Neural cell (in vitro differentiated cells): ENCODE measurements around the gene PLSCR4. TPM values are rescaled to one million over a fixed set of nuclear protein-coding genes. Genes with fewer than 3 reads are reported as not detected.

Experiments used
- H2AFZ ChIP-seq: fragments of 200-600, 300-800 bp; sonication (generic), shearing (Covaris generic); 2 replicates; pipeline ENCODE4 v1.6.0; 2014; ENCODE audit warnings: low read depth, mild to moderate bottlenecking, antibody characterized with exemption, low read length, moderate library complexity
- H3F3A ChIP-seq: fragments of 200-600 bp; shearing (Covaris generic); 2 replicates; pipeline ENCODE4 v1.6.1; 2016; ENCODE audit warnings: mild to moderate bottlenecking, moderate library complexity, mixed read lengths, antibody characterized with exemption, low read length; ENCODE audit not compliant: insufficient read depth, poor library complexity, severe bottlenecking
- H3K27ac ChIP-seq: fragments of 200-600, 300-800 bp; sonication (generic), shearing (Covaris generic); 2 replicates; pipeline ENCODE4 v1.5.1; 2014; ENCODE audit warnings: mild to moderate bottlenecking, low read length, moderate library complexity
- H3K27me3 ChIP-seq: fragments of 300-800, 200-600 bp; sonication (generic), shearing (Covaris generic); 2 replicates; pipeline ENCODE4 v1.6.0; 2014; ENCODE audit warnings: mild to moderate bottlenecking, low read depth, low read length, moderate library complexity; ENCODE audit not compliant: insufficient read depth
- H3K36me3 ChIP-seq: fragments of 300-800, 200-600 bp; sonication (generic), shearing (Covaris generic); 2 replicates; pipeline ENCODE4 v1.5.1; 2014; ENCODE audit warnings: mild to moderate bottlenecking, antibody characterized with exemption, low read length, moderate library complexity; ENCODE audit not compliant: insufficient read depth
- H3K4me2 ChIP-seq: fragments of 300-800, 200-600 bp; sonication (generic), shearing (Covaris generic); 2 replicates; pipeline ENCODE4 v1.6.0; 2014; ENCODE audit warnings: mild to moderate bottlenecking, low read length
- H3K4me3 ChIP-seq: fragments of 300-800, 200-600 bp; sonication (generic), shearing (Covaris generic); 2 replicates; pipeline ENCODE4 v1.5.1; 2014; ENCODE audit warnings: mild to moderate bottlenecking, low read length, moderate library complexity
- H3K79me2 ChIP-seq: fragments of 200-600 bp; shearing (Covaris generic); replicated peaks from 2 replicates; pipeline ENCODE4 v1.6.0; 2014; ENCODE audit warnings: mild to moderate bottlenecking, low read length, moderate library complexity; ENCODE audit not compliant: insufficient read depth
- H3K9ac ChIP-seq: fragments of 300-800, 200-600 bp; sonication (generic), shearing (Covaris generic); 2 replicates; pipeline ENCODE4 v1.6.1; 2016; ENCODE audit warnings: mild to moderate bottlenecking, low read length, mixed read lengths
- H3K9me2 ChIP-seq: fragments of 200-600 bp; shearing (Covaris generic); 2 replicates; pipeline ENCODE4 v1.6.1; 2016; ENCODE audit warnings: mild to moderate bottlenecking, low read length, mixed read lengths; ENCODE audit not compliant: insufficient read depth
- H3K9me3 ChIP-seq: fragments of 200-600, 300-800 bp; sonication (generic), shearing (Covaris generic); 2 replicates; pipeline ENCODE4 v1.6.1; 2016; ENCODE audit warnings: mild to moderate bottlenecking, mixed run types, low read length, moderate library complexity, mixed read lengths
- H4K20me1 ChIP-seq: fragments of 200-600 bp; shearing (Covaris generic); 2 replicates; pipeline ENCODE4 v1.6.1; 2016; ENCODE audit warnings: mild to moderate bottlenecking, mixed run types; ENCODE audit not compliant: insufficient read depth
- EP300 ChIP-seq: fragments of 450-650 bp; conservative IDR thresholded peaks from 2 replicates; pipeline ENCODE4 v1.6.1; 2014; ENCODE audit warnings: antibody characterized with exemption, mild to moderate bottlenecking, moderate library complexity; ENCODE audit not compliant: poor library complexity, severe bottlenecking
- EZH2 ChIP-seq: fragments of 200-600, 300-800 bp; shearing (Covaris generic), sonication (generic); IDR thresholded peaks from 2 replicates; pipeline ENCODE4 v1.6.1; 2014; ENCODE audit warnings: antibody characterized with exemption, low read length, borderline replicate concordance, mild to moderate bottlenecking; ENCODE audit not compliant: insufficient read depth, poor library complexity, severe bottlenecking
- MXI1 ChIP-seq: fragments of 450-650 bp; conservative IDR thresholded peaks from 2 replicates; pipeline ENCODE4 v1.6.1; 2014; ENCODE audit warnings: antibody characterized with exemption, mild to moderate bottlenecking; ENCODE audit not compliant: poor library complexity, severe bottlenecking
- POLR2AphosphoS5 ChIP-seq: IDR thresholded peaks from 2 replicates; pipeline ENCODE4 v1.6.1; 2012
- RAD21 ChIP-seq: fragments of 450-650 bp; conservative IDR thresholded peaks from 2 replicates; pipeline ENCODE4 v1.6.1; 2014; ENCODE audit warnings: antibody characterized with exemption, mild to moderate bottlenecking, moderate library complexity
- SMC3 ChIP-seq: fragments of 450-650 bp; conservative IDR thresholded peaks from 2 replicates; pipeline ENCODE4 v1.6.1; 2014; ENCODE audit warnings: antibody characterized with exemption, mild to moderate bottlenecking, moderate library complexity; ENCODE audit not compliant: poor library complexity
- TAF1 ChIP-seq: IDR thresholded peaks from 2 replicates; pipeline ENCODE4 v1.6.1; 2012; ENCODE audit warnings: low read depth
- polyA plus RNA-seq: library from polyadenylated mRNA; depleted of rRNA; stranded (reverse); fragments of >200 nt; gene quantifications from 2 replicates; pipeline ENCODE4 v1.2.3, GENCODE V29; 2014
- TF ChIP-seq, protein P1 (sequence below): IDR thresholded peaks from 2 replicates; pipeline ENCODE4 v1.6.1; 2012; ENCODE audit warnings: borderline replicate concordance
- TF ChIP-seq, protein P2 (sequence below): fragments of 450-650 bp; IDR thresholded peaks from 2 replicates; pipeline ENCODE4 v1.5.1; 2014; ENCODE audit warnings: antibody characterized with exemption, mild to moderate bottlenecking, moderate library complexity; ENCODE audit not compliant: poor library complexity, severe bottlenecking

The PLSCR4 gene
- polyA plus RNA-seq, 1 donor from 2014 or later = not detected

DNA sequence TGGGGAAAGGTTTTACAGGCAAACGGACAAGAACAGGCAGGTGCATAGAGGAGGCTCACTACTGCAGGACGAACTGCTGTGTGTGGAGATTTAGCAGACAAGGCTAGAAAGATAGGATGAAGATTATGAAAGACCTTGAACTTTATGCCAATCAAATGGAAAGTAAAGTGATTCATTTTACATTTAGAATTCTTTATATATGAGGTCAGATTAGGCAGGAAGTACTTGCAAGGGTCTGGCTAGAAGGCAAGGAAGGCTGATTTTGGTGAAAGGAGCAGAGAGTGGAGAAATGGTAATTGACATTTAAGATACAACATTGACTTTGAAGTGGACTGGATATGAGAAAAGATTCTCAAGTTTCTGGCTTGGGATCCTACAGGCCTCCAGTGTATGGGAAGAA, 33.6 kb downstream of the PLSCR4 start:
- H3K27me3 ChIP-seq = no peaks in the 10 kb centered on the region
- H3K9ac ChIP-seq = no peak overlapping the region
- H3K4me3 ChIP-seq = no peak overlapping the region

DNA sequence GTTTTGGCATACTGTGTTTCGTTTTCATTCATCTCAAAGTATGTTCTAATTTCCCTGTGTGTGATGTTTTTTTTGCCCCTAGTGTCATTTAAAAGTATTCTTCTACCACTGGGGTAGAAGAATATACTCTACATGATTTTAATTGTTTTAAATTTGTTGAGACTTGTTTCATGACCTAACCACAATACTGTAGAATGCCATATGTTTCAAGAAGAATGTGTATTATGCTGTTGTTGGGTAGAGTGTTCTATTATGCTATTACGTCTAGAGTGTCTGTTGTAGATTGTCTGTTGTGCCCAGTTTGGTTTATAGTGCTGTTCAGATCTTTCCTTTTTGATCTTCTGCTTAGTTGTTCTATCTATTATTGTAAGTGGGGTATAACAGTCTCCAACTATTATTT, 36.4 kb downstream of the PLSCR4 start:
- TF ChIP-seq SMC3 = no peak
- TF ChIP-seq EZH2 = no peak
- TF ChIP-seq EP300 = no peak
- no peak for TF ChIP-seq RAD21
- no peak for TF ChIP-seq MXI1
- TF ChIP-seq, protein P1, sequence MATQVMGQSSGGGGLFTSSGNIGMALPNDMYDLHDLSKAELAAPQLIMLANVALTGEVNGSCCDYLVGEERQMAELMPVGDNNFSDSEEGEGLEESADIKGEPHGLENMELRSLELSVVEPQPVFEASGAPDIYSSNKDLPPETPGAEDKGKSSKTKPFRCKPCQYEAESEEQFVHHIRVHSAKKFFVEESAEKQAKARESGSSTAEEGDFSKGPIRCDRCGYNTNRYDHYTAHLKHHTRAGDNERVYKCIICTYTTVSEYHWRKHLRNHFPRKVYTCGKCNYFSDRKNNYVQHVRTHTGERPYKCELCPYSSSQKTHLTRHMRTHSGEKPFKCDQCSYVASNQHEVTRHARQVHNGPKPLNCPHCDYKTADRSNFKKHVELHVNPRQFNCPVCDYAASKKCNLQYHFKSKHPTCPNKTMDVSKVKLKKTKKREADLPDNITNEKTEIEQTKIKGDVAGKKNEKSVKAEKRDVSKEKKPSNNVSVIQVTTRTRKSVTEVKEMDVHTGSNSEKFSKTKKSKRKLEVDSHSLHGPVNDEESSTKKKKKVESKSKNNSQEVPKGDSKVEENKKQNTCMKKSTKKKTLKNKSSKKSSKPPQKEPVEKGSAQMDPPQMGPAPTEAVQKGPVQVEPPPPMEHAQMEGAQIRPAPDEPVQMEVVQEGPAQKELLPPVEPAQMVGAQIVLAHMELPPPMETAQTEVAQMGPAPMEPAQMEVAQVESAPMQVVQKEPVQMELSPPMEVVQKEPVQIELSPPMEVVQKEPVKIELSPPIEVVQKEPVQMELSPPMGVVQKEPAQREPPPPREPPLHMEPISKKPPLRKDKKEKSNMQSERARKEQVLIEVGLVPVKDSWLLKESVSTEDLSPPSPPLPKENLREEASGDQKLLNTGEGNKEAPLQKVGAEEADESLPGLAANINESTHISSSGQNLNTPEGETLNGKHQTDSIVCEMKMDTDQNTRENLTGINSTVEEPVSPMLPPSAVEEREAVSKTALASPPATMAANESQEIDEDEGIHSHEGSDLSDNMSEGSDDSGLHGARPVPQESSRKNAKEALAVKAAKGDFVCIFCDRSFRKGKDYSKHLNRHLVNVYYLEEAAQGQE = no peak
- no peak for TF ChIP-seq TAF1
- Histone ChIP-seq H3F3A (no peaks in the 10 kb centered on the region), H3K9me2 (no peaks in the 10 kb centered on the region), H3K9ac (no peak overlapping the region), H3K9me3 (no peaks in the 10 kb centered on the region), H3K27ac (no peak overlapping the region), H2AFZ (no peak overlapping the region), H4K20me1 (no peaks in the 10 kb centered on the region), H3K4me3 (no peak overlapping the region), H3K36me3 (no peaks in the 10 kb centered on the region), H3K4me2 (no peak overlapping the region), H3K27me3 (no peaks in the 10 kb centered on the region), H3K79me2 (no peaks in the 10 kb centered on the region)

More for the DNA sequence above, 33.6 kb downstream of the PLSCR4 start:
- Histone ChIP-seq H3K9me3 (no peaks in the 10 kb centered on the region), H3K79me2 (no peaks in the 10 kb centered on the region), H3K27ac (no peak overlapping the region), H3K4me2 (no peak overlapping the region), H3F3A (no peaks in the 10 kb centered on the region), H3K36me3 (no peaks in the 10 kb centered on the region), H3K9me2 (no peaks in the 10 kb centered on the region), H2AFZ (no peak overlapping the region), H4K20me1 (no peaks in the 10 kb centered on the region)
- TF ChIP-seq POLR2AphosphoS5 (no peak), SMC3 (no peak), MXI1 (no peak), RAD21 (no peak), EP300 (no peak), EZH2 (no peak), TAF1 (no peak)
- TF ChIP-seq, protein P1 = no peak
- TF ChIP-seq, protein P2, sequence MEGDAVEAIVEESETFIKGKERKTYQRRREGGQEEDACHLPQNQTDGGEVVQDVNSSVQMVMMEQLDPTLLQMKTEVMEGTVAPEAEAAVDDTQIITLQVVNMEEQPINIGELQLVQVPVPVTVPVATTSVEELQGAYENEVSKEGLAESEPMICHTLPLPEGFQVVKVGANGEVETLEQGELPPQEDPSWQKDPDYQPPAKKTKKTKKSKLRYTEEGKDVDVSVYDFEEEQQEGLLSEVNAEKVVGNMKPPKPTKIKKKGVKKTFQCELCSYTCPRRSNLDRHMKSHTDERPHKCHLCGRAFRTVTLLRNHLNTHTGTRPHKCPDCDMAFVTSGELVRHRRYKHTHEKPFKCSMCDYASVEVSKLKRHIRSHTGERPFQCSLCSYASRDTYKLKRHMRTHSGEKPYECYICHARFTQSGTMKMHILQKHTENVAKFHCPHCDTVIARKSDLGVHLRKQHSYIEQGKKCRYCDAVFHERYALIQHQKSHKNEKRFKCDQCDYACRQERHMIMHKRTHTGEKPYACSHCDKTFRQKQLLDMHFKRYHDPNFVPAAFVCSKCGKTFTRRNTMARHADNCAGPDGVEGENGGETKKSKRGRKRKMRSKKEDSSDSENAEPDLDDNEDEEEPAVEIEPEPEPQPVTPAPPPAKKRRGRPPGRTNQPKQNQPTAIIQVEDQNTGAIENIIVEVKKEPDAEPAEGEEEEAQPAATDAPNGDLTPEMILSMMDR = no peak
